ENCODE data around the gene KCNIP3.

KCNIP3 gene

DNA sequence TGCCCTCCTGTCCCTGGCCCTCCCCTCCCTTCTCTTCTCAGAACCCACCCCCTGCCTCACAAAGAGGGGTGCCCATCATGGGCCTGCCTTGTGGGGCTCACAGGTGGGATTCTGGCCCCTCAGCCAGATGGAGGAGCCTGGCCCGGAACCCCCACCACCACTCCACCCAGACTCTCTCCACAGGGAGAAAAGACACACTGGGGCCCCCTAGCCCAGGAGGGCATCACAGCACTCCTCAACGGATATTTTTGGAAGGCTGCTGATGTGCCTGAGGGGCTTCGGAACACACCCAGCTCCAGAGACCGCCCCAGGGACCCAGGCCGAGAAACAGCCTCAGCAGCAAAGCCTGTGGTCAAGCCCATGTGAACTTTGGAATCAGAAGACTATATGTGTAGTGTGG lies 9.9 kb downstream of the KCNIP3 start:
- TF ChIP-seq CTCF (IDR thresholded peaks at IDR 0.05; ENCODE audit: low read length, missing control alignments): no peak
- DNase-seq (ENCODE audit: low read depth): no peak
- no peak overlapping the region for H3K4me3 ChIP-seq (replicated peaks; ENCODE audit: low read depth, low read length)

GRCh38 chr2:95307878-95308277 lies 10.7 kb downstream of the KCNIP3 start:
- no peak for DNase-seq (ENCODE audit: low read depth)
- H3K4me3 ChIP-seq (replicated peaks; ENCODE audit: low read depth, low read length): no peak overlapping the region
- no peak for TF ChIP-seq CTCF (IDR thresholded peaks at IDR 0.05; ENCODE audit: low read length, missing control alignments)

DNA sequence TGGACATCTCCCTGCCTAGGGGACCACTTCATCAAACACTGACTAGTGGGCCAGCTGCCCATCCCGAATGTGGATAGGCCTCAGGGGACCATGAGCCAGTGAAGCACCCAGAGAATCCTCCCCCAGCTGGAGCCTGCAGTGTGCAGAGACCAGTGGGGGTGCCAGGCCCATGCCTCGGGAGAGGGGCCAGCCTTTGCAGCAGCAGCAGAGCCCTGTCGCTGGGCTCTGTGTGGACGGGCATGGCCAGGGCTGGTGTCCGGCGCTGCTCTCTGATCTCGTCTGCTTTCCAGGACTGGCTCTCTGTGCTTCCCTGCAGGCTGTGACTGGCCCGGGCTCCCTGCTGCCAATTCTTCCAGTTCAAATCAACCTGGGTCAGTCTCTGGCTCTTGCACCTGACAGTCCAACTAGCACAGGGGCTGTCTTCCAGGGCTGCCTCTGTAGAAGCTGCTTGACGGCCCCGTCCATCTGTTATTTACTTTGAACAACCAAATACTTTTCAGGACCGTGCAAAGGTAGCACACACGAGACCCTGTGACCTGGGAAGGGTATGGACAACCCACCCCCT lies 11.4 kb downstream of the KCNIP3 start:
- DNase-seq (ENCODE audit: low read depth): no peak
- no peak for TF ChIP-seq CTCF (IDR thresholded peaks at IDR 0.05; ENCODE audit: low read length, missing control alignments)
- no peak overlapping the region for H3K4me3 ChIP-seq (replicated peaks; ENCODE audit: low read depth, low read length)

GRCh38 chr2:95309599-95309998 lies 12.5 kb downstream of the KCNIP3 start:
- no peak overlapping the region for H3K4me3 ChIP-seq (replicated peaks; ENCODE audit: low read depth, low read length)
- TF ChIP-seq CTCF (IDR thresholded peaks at IDR 0.05; ENCODE audit: low read length, missing control alignments): no peak
- no peak for DNase-seq (ENCODE audit: low read depth)

DNA sequence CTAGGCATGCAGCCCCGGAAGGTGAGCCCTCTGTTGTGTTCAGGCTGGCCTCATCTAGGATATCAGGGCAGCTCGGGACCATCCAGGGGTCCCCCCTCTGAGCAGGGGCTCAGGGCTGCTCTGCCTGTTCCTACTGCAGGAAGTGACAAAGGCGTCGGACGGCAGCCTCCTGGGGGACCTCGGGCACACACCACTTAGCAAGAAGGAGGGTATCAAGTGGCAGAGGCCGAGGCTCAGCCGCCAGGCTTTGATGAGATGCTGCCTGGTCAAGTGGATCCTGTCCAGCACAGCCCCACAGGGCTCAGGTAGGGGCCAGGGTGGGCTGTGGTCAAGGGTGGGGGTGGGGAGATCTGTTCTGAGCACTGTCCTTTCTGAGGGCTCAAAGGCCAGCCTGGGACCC lies 13.1 kb downstream of the KCNIP3 start:
- H3K4me3 ChIP-seq (replicated peaks; ENCODE audit: low read depth, low read length): no peak overlapping the region
- no peak for TF ChIP-seq CTCF (IDR thresholded peaks at IDR 0.05; ENCODE audit: low read length, missing control alignments)
- DNase-seq (ENCODE audit: low read depth): no peak

DNA sequence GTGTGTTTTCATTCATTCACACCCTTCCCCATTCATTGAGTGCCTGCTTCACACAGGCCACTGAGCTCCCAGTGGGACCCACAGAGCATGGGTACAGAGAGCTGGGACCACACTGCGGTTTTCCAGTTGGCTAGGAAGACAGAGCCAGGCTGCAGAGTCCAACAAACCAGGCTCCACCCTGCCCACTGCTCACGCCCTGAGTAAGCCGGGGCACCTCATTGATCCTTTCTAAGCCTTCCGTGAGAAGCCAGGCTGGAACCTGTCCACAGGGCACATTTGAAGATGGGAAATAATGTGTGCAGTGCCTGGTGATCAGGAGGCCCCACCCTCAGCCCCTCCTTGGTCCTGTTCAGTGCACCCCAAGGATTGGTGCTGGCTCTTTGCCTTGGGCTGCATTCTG lies 13.5 kb downstream of the KCNIP3 start:
- DNase-seq (ENCODE audit: low read depth): no peak
- no peak overlapping the region for H3K4me3 ChIP-seq (replicated peaks; ENCODE audit: low read depth, low read length)
- no peak for TF ChIP-seq CTCF (IDR thresholded peaks at IDR 0.05; ENCODE audit: low read length, missing control alignments)

DNA sequence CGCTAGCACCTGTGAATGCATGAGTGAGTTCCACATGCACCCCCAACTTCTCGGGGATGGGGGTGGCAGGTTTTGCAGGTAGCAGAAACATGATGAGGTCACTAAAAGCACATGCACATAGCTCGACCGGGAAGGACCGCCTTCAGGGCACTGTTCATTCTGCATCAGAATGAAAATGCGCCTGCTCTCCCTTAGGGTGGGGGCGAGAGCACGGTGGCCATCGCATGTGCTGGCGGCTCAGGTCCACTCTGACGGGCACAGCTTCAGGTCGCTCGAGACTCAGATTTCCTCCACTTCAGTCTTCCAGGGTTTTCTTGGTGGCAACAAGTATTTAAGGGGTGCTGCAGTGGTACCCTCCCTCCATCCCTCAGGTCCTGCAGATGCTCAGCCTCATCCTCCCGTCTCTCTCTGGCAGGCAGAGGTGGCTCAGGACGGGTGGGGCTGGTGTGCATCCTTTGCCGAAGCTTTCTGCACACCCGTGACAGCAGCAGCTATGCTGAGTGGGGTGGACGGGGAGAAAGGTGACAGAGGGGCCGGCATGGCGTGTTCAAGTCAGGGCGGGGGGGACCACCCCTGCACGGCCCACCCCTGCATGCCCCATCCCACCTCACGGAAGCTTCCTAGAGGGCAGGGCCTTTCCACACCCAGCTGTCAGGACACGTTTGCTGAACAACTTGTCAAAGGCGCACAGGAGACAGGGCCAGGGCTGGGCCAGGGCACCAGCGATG lies 14.8 kb downstream of the KCNIP3 start:
- no peak overlapping the region for H3K4me3 ChIP-seq (replicated peaks; ENCODE audit: low read depth, low read length)
- no peak for DNase-seq (ENCODE audit: low read depth)
- TF ChIP-seq CTCF (IDR thresholded peaks at IDR 0.05; ENCODE audit: low read length, missing control alignments): no peak
